Erythroblast (primary cell): Measurements from ENCODE around the gene ITGB2.

Experiments used
- GATA1 ChIP-seq: IDR thresholded peaks from 2 replicates; pipeline ENCODE4 v1.6.1; 2011; ENCODE audit warnings: low read depth, mild to moderate bottlenecking, control low read depth, low read length, moderate library complexity
- POLR2A ChIP-seq: IDR thresholded peaks from 2 replicates; pipeline ENCODE4 v1.6.1; 2011; ENCODE audit warnings: mild to moderate bottlenecking, low read length

DNA sequence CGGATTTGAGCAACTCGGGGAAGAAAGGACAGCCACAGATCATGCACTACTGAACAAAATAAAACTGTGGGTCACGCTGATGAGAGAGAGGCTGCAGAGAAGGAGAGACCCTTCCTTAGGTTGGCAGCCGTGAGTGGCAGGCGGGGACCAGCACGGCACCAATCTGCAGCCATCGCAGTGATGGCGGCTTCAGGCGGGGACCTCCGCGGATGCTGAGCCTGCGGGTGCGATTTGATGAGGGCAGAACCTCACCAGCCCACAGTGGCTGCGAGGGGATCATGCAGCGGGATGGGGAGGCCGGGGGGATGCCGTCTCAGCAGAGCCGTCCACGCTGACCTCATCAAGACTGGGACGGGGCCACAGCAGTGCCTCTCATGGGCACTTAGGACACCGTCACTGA is 11.8 kb downstream of the ITGB2 start:
- TF ChIP-seq POLR2A (no peak), GATA1 (no peak)
